ENCODE data around the gene MGAT4D.
A peak's percentile ranks its signal among the peaks of the same experiment; 100 is the strongest.
"Not testable (repeated sequence)": the region's sequence is repeated elsewhere in the genome, so short reads cannot be mapped to it uniquely, and the experiment has no call there.

The MGAT4D gene

GRCh38 chr4:140497747-140498636 lies at the start of gene MGAT4D:
Gene MGAT4D (minus strand): TSS chr4:140498293. CDS start chr4:140498222, 71 bp downstream.
- no peak for DNase-seq

GRCh38 chr4:140533951-140534480 lies 35.9 kb upstream of the MGAT4D start:
- no peak for DNase-seq

- DNase-seq, result no peak
Measured at GRCh38 chr4:140529434-140529833, 31.3 kb upstream of the MGAT4D start.

DNA sequence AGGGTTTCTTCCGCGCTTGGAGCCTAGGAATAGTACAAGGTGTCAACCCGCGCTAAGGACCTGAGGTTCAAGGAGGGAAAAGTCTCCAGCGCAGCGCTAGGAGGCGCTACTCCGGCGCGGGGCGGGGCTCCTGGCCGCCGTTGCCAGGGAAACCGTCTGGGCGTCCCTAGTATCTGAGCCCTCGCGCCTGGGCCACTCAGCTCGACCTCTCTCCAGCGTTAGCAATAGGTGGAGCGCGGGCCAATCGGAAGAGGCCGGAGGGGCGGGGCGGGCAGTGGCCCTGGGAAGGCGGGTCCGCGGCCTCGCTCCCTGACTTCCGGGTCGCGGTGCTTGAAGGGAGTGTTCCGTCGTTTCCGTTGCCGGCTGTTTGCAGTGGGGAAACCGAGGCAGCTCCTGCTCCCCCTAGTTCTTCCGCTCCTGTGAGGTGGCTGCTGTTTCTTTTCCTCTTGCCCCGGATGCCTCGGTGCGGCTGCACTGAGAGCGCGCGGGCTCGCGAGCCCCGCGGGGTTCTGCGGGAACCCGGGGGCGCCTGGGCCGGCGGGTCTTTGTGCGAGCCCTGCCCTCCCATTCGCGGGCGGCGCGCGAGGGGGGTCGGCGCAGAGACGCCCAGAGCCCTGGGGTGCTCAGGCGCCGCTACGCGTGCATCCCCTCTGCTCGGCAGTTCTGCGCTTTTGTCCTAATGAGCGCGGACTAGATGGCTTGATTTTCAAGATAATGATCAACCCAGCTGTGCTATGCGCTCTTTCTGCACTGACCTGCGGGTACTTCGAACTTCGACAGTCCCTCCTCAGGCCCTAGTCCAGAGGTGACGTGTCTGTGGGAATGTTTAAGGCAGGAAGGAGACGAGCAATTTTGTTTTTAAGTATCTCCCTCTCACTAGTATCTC lies 26.0 kb upstream of the MGAT4D start, which contains the start of gene ELMOD2:
ELMOD2 (plus strand) TSS at position 312 of the 886 bp plus-strand sequence. CDS start 1,261 bp downstream, outside the sequence.
- peak; percentile 95 for DNase-seq

- no peak for DNase-seq
Measured at GRCh38 chr4:140523370-140523856, 25.3 kb upstream of the MGAT4D start.

GRCh38 chr4:140515423-140515822 lies 17.3 kb upstream of the MGAT4D start:
- no peak for DNase-seq

DNA sequence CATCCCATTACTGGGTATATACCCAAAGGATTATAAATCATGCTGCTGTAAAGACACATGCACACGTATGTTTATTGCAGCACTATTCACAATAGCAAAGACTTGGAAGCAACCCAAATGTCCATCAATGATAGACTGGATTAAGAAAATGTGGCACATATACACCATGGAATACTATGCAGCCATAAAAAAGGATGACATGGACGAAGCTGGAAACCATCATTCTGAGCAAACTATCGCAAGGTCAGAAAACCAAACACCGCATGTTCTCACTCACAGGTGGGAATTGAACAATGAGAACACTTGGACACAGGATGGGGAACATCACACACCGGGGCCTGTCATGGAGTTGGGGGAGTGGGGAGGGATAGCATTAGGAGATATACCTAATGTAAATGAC lies 15.7 kb upstream of the MGAT4D start:
- DNase-seq, result not testable (repeated sequence)

DNA sequence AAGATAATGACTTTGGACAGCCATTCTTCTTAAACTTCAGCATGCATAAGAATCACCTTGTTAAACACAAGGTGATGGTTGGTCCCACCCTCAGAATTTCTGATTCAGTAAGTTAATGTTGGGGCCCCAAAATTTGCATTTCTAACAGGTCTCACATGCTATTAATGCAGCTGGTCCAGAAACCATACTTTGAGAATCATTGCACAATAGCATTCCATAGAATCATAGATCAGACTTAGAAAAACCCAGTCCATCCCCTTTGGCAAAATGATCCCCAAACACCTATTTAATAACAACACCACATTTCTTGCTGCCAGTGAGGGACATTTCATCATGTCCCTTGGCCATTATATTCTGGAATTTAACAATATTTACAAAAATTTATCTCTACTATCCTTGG lies 6.2 kb upstream of the MGAT4D start:
- no peak for DNase-seq

- DNase-seq, result no peak
Measured at GRCh38 chr4:140499391-140499790, 1.3 kb upstream of the MGAT4D start.

- DNase-seq, result no peak
Measured at GRCh38 chr4:140497405-140497746, 717 bp downstream of the MGAT4D start.

GRCh38 chr4:140485939-140486338 lies 12.2 kb downstream of the MGAT4D start:
- no peak for DNase-seq

GRCh38 chr4:140483445-140483844 lies 14.6 kb downstream of the MGAT4D start:
- no peak for DNase-seq

- DNase-seq, result no peak
Measured at GRCh38 chr4:140472156-140472555, 25.9 kb downstream of the MGAT4D start.

DNA sequence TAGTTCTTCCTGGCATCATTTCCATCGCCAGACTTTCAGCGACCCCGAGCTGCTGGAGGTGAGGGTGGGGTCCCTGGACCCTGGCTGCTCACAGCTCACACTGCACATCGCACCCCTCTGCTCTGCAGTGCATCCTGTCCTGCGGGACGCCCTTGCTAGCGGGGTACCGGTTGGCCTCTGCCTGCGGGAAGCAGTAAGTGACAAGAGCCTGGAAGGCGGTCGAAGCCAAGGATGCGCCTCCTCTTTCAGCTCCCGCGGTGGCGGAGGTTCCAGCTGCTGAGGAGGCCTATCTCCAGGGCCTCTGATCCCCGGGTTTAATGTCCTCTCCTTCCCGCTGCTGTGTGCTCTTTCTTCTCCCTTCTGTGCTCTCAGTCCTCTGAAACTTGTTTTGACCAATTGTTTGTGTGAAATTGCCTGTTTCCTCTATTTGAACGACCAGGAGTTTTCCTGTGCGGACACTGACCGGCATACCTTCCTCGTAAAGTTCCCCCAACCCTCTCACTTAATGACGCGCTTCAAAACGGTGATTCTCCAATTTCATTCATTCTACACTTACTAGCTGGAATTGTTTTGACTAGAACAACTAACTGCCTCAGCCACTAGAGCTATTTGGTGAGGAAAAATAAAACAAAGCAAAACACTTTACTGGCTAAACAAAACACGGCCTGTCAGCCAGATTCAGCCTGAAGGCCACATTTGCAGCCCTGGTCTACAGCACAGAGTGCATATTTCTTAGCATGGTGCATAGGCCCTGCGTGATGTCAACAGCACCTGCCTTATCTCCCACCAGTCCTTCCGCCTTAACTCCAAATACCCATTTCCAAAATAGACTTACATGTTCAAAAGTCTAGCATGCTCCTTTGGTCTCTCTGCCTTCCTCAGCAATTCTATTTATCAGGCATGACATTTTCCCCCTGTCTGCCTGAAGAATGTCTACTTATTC lies 28.0 kb downstream of the MGAT4D start:
- no peak for DNase-seq

- DNase-seq, result no peak
Measured at GRCh38 chr4:140466146-140466545, 31.9 kb downstream of the MGAT4D start.

GRCh38 chr4:140463614-140464013 lies 34.5 kb downstream of the MGAT4D start:
- DNase-seq, result no peak

GRCh38 chr4:140463182-140463581 lies 34.9 kb downstream of the MGAT4D start:
- no peak for DNase-seq

DNA sequence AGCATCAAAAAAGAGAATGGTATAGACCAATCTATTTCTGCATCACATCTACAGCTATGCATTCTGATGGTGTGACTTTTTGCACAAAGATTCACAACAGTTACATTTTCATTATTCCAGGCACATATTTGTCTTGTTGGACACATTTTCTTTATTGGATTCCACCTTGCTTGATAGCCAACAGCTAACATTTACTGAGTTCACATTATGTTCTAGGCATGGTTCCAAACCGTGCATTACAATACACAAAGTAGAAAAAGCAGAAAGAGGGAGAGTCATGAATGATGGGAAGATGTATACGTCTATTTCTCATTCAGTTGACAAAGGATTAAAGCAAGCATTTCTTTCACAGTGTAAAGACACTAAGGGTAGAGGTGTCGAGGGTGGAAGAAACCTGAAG lies 47.7 kb downstream of the MGAT4D start:
- DNase-seq, result no peak

DNA sequence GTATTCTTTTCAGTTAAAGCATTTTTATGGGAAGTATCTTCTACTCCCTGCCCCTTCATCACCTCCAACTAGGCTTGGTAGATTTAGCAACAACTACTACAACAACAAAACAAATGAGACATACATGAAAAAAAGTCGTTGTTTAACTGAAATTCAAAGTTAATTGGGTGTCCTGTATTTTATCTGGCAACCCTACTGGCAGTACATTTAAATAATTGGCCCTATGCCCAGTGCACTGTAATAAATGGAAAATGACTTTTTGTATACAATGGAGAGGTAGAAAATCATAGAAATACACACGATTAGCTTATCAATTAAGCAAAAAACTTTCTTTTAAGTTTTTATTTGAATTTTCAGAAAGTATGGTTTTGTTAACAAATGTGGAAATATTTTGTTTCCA lies 49.3 kb downstream of the MGAT4D start:
- DNase-seq, result no peak

- DNase-seq, result no peak
Measured at GRCh38 chr4:140448162-140448561, 49.9 kb downstream of the MGAT4D start.

- not testable (repeated sequence) for DNase-seq
Measured at GRCh38 chr4:140444347-140444746, 53.7 kb downstream of the MGAT4D start.

GRCh38 chr4:140439644-140440142 lies 58.4 kb downstream of the MGAT4D start:
- DNase-seq, result no peak
